ENCODE measurements around the gene IFI6.
A peak's percentile ranks its signal among the peaks of the same experiment; 100 is the strongest.
"Not testable (repeated sequence)": the region's sequence is repeated elsewhere in the genome, so short reads cannot be mapped to it uniquely, and the experiment has no call there.

Gene IFI6

GRCh38 chr1:27630859-27631491 is 41.0 kb downstream of the IFI6 start:
- Mint-ChIP-seq H3K4me3 (no peak overlapping the region), H3K27me3 (ENCODE audit: low read depth) (peaks cover 40% of the 10 kb centered on the region), H3K9me3 (no peaks in the 10 kb centered on the region), H3K27ac (peak overlapping the region; percentile 15 to 47 (median 38)), H3K36me3 (ENCODE audit: low read depth) (no peaks in the 10 kb centered on the region), H3K4me1 (peaks cover 19% of the 10 kb centered on the region)
- TF ChIP-seq CTCF (IDR thresholded peaks at IDR 0.05; ENCODE audit: unreplicated experiment in 3 of 3), result no peak

GRCh38 chr1:27628712-27629111 is 43.3 kb downstream of the IFI6 start:
- H3K4me3 Mint-ChIP-seq, result no peak overlapping the region
- H3K27me3 Mint-ChIP-seq (ENCODE audit: low read depth), result peaks cover 26% of the 10 kb centered on the region
- no peaks in the 10 kb centered on the region for H3K36me3 Mint-ChIP-seq (ENCODE audit: low read depth)
- no peaks in the 10 kb centered on the region for H3K9me3 Mint-ChIP-seq
- no peak for TF ChIP-seq CTCF (IDR thresholded peaks at IDR 0.05; ENCODE audit: unreplicated experiment in 3 of 3)
- H3K27ac Mint-ChIP-seq, result peak overlapping the region in 1 of 3 experiments; percentile 6
- H3K4me1 Mint-ChIP-seq, result peaks cover 19% of the 10 kb centered on the region

GRCh38 chr1:27627733-27628132 is 44.3 kb downstream of the IFI6 start:
- Mint-ChIP-seq H3K27me3 (ENCODE audit: low read depth) (peaks cover 18% of the 10 kb centered on the region), H3K4me1 (peaks cover 19% of the 10 kb centered on the region)
- not testable (repeated sequence) for H3K27ac Mint-ChIP-seq; H3K36me3 Mint-ChIP-seq (ENCODE audit: low read depth); H3K9me3 Mint-ChIP-seq; H3K4me3 Mint-ChIP-seq

- H3K9me3 Mint-ChIP-seq, result no peaks in the 10 kb centered on the region
- H3K4me1 Mint-ChIP-seq, result peaks cover 19% of the 10 kb centered on the region
- H3K27me3 Mint-ChIP-seq (ENCODE audit: low read depth), result peaks cover 11% of the 10 kb centered on the region
- H3K4me3 Mint-ChIP-seq, result no peak overlapping the region
- no peaks in the 10 kb centered on the region for H3K36me3 Mint-ChIP-seq (ENCODE audit: low read depth)
- H3K27ac Mint-ChIP-seq, result no peak overlapping the region
- TF ChIP-seq CTCF (IDR thresholded peaks at IDR 0.05; ENCODE audit: unreplicated experiment in 3 of 3), result no peak
Observed at GRCh38 chr1:27627061-27627460, 44.9 kb downstream of the IFI6 start.

- H3K9me3 Mint-ChIP-seq, result no peaks in the 10 kb centered on the region
- H3K27ac Mint-ChIP-seq, result no peak overlapping the region
- peaks cover 10% of the 10 kb centered on the region for H3K27me3 Mint-ChIP-seq (ENCODE audit: low read depth)
- no peak for TF ChIP-seq CTCF (IDR thresholded peaks at IDR 0.05; ENCODE audit: unreplicated experiment in 3 of 3)
- H3K4me1 Mint-ChIP-seq, result peaks cover 15% of the 10 kb centered on the region
- H3K4me3 Mint-ChIP-seq, result no peak overlapping the region
- no peaks in the 10 kb centered on the region for H3K36me3 Mint-ChIP-seq (ENCODE audit: low read depth)
Observed at GRCh38 chr1:27626031-27626935, 45.7 kb downstream of the IFI6 start.

GRCh38 chr1:27624467-27625178 is 47.4 kb downstream of the IFI6 start:
- Mint-ChIP-seq H3K4me1 (peaks cover 10% of the 10 kb centered on the region), H3K27ac (no peak overlapping the region), H3K9me3 (no peaks in the 10 kb centered on the region), H3K4me3 (no peak overlapping the region), H3K36me3 (ENCODE audit: low read depth) (no peaks in the 10 kb centered on the region), H3K27me3 (ENCODE audit: low read depth) (no peaks in the 10 kb centered on the region)
- TF ChIP-seq CTCF (IDR thresholded peaks at IDR 0.05; ENCODE audit: unreplicated experiment in 3 of 3), result no peak
